ENCODE results near the gene THG1L. TPM values are rescaled to one million over a fixed set of nuclear protein-coding genes. Genes with fewer than 3 reads are reported as not detected.

The THG1L gene
- total and polyA plus RNA-seq, 10 of the 15 experiments (the other 5 are each of a cell fraction or from before 2014, with no cell fraction given), result 24.8 to 58.0 (median 34.5) TPM

DNA sequence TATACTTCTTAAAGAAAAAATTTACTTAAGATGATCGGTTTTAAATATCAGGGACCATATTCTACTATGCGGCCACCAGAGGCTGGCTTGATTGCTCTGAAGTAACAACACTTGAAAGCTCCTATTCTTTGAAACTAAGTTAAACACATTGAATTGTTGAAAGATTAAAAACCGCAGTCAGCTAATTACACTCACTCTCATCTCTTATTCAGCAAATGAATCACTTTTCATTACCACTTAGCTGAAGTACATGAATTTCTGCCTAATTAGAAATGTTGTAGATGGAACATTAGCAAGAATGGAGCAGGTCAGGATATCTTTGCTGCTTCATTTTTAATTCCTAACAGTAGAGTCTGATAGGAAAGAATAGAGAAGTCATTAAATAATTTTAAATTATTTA, 54.6 kb downstream of the THG1L start:
- BruUV-seq (replicated peaks), result no TSS peak
- DNase-seq (ENCODE audit: low read depth, low spot score), result no peak
- Histone ChIP-seq H3K4me1 (ENCODE audit: control insufficient read depth, insufficient read depth, low read length) (no peaks in the 10 kb centered on the region), H4K20me1 (ENCODE audit: control insufficient read depth, insufficient read depth) (no peaks in the 10 kb centered on the region), H3K4me3 (no peak overlapping the region), H3K9ac (ENCODE audit: control insufficient read depth, insufficient read depth, low read length) (no peak overlapping the region), H3K27me3 (replicated peaks in 1 of 2; ENCODE audit: control insufficient read depth in 2 of 2, insufficient read depth in 2 of 2, low read length in 1 of 2) (no peaks in the 10 kb centered on the region), H2AFZ (ENCODE audit: control insufficient read depth, low read depth, low read length) (no peak overlapping the region), H3K79me2 (ENCODE audit: control insufficient read depth, insufficient read depth, low read length) (no peaks in the 10 kb centered on the region), H3K4me2 (ENCODE audit: control insufficient read depth, insufficient read depth) (no peak overlapping the region), H3K27ac (ENCODE audit: control insufficient read depth, insufficient read depth) (no peak overlapping the region), H3K9me3 (replicated peaks; ENCODE audit: control insufficient read depth, insufficient read depth, low read length) (no peaks in the 10 kb centered on the region), H3K36me3 (ENCODE audit: control insufficient read depth in 2 of 2, insufficient read depth in 2 of 2, low read length in 1 of 2) (peaks cover 4 to 7% of the 10 kb centered on the region in 2 experiments; a peak in 3 of 4 replicates)
- RAD21 ChIA-PET (ENCODE audit: unreplicated experiment), result no interaction called here
- POLR2A ChIA-PET, result no interaction called here
- SMC1A ChIA-PET (ENCODE audit: uncharacterized antibody, unreplicated experiment), result interaction anchor here (1.0 to 1.1 kb wide), 2 partner anchors 9 to 163 kb away, joined by 3 to 4 read pairs; no protein-coding TSS in a partner anchor
- ATAC-seq, result no peak
- CTCF ChIA-PET, result no interaction called here
- intact Hi-C loops (cut with micrococcal nuclease; ENCODE audit: unreplicated experiment) (no loop called here), in situ Hi-C loops (cut with MboI) (no loop called here)
- 80% methylated on average over 3 of the region's 3 CpGs for WGBS (ENCODE audit: insufficient coverage, insufficient replicate concordance, low lambda C conversion rate, missing lambda C conversion rate)
- no peak for FAIRE-seq
- TF ChIP-seq MEF2B (IDR thresholded peaks at IDR 0.05; ENCODE audit: partially characterized antibody, poor library complexity, severe bottlenecking) (no peak), KAT2A (conservative IDR thresholded peaks at IDR 0.05; ENCODE audit: control insufficient read depth, low read depth, low read length) (no peak), POLR2AphosphoS2 (IDR thresholded peaks at IDR 0.05; ENCODE audit: low read depth, low read length) (no peak), BACH1 (IDR thresholded peaks at IDR 0.05; ENCODE audit: borderline replicate concordance) (no peak), NFIC (IDR thresholded peaks at IDR 0.05; ENCODE audit: low read depth, low read length) (no peak), ZNF274 (IDR thresholded peaks at IDR 0.05; ENCODE audit: insufficient read depth, insufficient read length) (no peak), SMAD1 (IDR thresholded peaks at IDR 0.05; ENCODE audit: low read depth, partially characterized antibody) (no peak), NFXL1 (IDR thresholded peaks at IDR 0.05; ENCODE audit: borderline replicate concordance) (no peak)
- TF ChIP-seq, protein P1, sequence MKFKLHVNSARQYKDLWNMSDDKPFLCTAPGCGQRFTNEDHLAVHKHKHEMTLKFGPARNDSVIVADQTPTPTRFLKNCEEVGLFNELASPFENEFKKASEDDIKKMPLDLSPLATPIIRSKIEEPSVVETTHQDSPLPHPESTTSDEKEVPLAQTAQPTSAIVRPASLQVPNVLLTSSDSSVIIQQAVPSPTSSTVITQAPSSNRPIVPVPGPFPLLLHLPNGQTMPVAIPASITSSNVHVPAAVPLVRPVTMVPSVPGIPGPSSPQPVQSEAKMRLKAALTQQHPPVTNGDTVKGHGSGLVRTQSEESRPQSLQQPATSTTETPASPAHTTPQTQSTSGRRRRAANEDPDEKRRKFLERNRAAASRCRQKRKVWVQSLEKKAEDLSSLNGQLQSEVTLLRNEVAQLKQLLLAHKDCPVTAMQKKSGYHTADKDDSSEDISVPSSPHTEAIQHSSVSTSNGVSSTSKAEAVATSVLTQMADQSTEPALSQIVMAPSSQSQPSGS (IDR thresholded peaks at IDR 0.05; ENCODE audit: low read length), result no peak
- TF ChIP-seq, protein P2, sequence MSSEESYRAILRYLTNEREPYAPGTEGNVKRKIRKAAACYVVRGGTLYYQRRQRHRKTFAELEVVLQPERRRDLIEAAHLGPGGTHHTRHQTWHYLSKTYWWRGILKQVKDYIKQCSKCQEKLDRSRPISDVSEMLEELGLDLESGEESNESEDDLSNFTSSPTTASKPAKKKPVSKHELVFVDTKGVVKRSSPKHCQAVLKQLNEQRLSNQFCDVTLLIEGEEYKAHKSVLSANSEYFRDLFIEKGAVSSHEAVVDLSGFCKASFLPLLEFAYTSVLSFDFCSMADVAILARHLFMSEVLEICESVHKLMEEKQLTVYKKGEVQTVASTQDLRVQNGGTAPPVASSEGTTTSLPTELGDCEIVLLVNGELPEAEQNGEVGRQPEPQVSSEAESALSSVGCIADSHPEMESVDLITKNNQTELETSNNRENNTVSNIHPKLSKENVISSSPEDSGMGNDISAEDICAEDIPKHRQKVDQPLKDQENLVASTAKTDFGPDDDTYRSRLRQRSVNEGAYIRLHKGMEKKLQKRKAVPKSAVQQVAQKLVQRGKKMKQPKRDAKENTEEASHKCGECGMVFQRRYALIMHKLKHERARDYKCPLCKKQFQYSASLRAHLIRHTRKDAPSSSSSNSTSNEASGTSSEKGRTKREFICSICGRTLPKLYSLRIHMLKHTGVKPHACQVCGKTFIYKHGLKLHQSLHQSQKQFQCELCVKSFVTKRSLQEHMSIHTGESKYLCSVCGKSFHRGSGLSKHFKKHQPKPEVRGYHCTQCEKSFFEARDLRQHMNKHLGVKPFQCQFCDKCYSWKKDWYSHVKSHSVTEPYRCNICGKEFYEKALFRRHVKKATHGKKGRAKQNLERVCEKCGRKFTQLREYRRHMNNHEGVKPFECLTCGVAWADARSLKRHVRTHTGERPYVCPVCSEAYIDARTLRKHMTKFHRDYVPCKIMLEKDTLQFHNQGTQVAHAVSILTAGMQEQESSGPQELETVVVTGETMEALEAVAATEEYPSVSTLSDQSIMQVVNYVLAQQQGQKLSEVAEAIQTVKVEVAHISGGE (CRISPR knock-in tag; IDR thresholded peaks at IDR 0.05), result no peak
- TF ChIP-seq, protein P3, sequence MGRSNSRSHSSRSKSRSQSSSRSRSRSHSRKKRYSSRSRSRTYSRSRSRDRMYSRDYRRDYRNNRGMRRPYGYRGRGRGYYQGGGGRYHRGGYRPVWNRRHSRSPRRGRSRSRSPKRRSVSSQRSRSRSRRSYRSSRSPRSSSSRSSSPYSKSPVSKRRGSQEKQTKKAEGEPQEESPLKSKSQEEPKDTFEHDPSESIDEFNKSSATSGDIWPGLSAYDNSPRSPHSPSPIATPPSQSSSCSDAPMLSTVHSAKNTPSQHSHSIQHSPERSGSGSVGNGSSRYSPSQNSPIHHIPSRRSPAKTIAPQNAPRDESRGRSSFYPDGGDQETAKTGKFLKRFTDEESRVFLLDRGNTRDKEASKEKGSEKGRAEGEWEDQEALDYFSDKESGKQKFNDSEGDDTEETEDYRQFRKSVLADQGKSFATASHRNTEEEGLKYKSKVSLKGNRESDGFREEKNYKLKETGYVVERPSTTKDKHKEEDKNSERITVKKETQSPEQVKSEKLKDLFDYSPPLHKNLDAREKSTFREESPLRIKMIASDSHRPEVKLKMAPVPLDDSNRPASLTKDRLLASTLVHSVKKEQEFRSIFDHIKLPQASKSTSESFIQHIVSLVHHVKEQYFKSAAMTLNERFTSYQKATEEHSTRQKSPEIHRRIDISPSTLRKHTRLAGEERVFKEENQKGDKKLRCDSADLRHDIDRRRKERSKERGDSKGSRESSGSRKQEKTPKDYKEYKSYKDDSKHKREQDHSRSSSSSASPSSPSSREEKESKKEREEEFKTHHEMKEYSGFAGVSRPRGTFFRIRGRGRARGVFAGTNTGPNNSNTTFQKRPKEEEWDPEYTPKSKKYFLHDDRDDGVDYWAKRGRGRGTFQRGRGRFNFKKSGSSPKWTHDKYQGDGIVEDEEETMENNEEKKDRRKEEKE (IDR thresholded peaks at IDR 0.05), result no peak
- TF ChIP-seq, protein P4, sequence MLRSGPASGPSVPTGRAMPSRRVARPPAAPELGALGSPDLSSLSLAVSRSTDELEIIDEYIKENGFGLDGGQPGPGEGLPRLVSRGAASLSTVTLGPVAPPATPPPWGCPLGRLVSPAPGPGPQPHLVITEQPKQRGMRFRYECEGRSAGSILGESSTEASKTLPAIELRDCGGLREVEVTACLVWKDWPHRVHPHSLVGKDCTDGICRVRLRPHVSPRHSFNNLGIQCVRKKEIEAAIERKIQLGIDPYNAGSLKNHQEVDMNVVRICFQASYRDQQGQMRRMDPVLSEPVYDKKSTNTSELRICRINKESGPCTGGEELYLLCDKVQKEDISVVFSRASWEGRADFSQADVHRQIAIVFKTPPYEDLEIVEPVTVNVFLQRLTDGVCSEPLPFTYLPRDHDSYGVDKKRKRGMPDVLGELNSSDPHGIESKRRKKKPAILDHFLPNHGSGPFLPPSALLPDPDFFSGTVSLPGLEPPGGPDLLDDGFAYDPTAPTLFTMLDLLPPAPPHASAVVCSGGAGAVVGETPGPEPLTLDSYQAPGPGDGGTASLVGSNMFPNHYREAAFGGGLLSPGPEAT (IDR thresholded peaks at IDR 0.05; ENCODE audit: low read depth), result no peak
- TF ChIP-seq, protein P5, sequence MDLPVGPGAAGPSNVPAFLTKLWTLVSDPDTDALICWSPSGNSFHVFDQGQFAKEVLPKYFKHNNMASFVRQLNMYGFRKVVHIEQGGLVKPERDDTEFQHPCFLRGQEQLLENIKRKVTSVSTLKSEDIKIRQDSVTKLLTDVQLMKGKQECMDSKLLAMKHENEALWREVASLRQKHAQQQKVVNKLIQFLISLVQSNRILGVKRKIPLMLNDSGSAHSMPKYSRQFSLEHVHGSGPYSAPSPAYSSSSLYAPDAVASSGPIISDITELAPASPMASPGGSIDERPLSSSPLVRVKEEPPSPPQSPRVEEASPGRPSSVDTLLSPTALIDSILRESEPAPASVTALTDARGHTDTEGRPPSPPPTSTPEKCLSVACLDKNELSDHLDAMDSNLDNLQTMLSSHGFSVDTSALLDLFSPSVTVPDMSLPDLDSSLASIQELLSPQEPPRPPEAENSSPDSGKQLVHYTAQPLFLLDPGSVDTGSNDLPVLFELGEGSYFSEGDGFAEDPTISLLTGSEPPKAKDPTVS (IDR thresholded peaks at IDR 0.05; ENCODE audit: low read depth, low read length), result no peak

Measured in GM12878 (cell line).